ENCODE measurements around the gene EED. TPM values are rescaled to one million over a fixed set of nuclear protein-coding genes. Genes with fewer than 3 reads are reported as not detected.
"Not testable (repeated sequence)": the region's sequence is repeated elsewhere in the genome, so short reads cannot be mapped to it uniquely, and the experiment has no call there.

The EED gene
- total RNA-seq, 2 experiments from 2014 or later = 63.9 to 66.9 TPM

GRCh38 chr11:86288776-86289507, 44.4 kb downstream of the EED start:
- Mint-ChIP-seq H3K4me1 (peaks cover 68% of the 10 kb centered on the region), H3K4me3 (no peak overlapping the region), H3K9me3 (no peaks in the 10 kb centered on the region), H3K27me3 (no peaks in the 10 kb centered on the region), H3K36me3 (ENCODE audit: low read depth) (peaks cover 22% of the 10 kb centered on the region), H3K27ac (peak overlapping the region; percentile 5)
- CTCF ChIA-PET = interaction anchor here (0.6 to 1.3 kb wide), 2 partner anchors 46 to 434 kb away, joined by 3 to 4 read pairs; partner anchors contain the start of gene CCDC83
- POLR2A ChIA-PET = interaction anchor here (0.7 to 2.5 kb wide), 8 partner anchors 12 to 434 kb away, joined by 3 to 13 read pairs (median 3); partner anchors contain the start of genes CCDC83, EED and HIKESHI
- no peak for DNase-seq

- ChIA-PET POLR2A (interaction anchor here (0.7 to 2.2 kb wide), 6 partner anchors 13 to 434 kb away, joined by 3 to 13 read pairs (median 3); partner anchors contain the start of genes CCDC83, EED and HIKESHI), CTCF (interaction anchor here (0.9 to 2.6 kb wide), 3 partner anchors 11 to 435 kb away, joined by 4 to 13 read pairs (median 7); partner anchors contain the start of gene CCDC83)
- Mint-ChIP-seq H3K4me1 (peaks cover 69% of the 10 kb centered on the region), H3K36me3 (ENCODE audit: low read depth) (peaks cover 18% of the 10 kb centered on the region)
- not testable (repeated sequence) for DNase-seq, H3K27ac Mint-ChIP-seq, H3K27me3 Mint-ChIP-seq, H3K9me3 Mint-ChIP-seq, H3K4me3 Mint-ChIP-seq
These were observed 45.1 kb downstream of the EED start for GRCh38 chr11:86289508-86290280.

GRCh38 chr11:86291466-86292262, 47.1 kb downstream of the EED start:
- ChIA-PET POLR2A (interaction anchor here (0.8 to 3.1 kb wide), 6 partner anchors 10 to 644 kb away, joined by 3 to 15 read pairs (median 4); partner anchors contain the start of genes CCDC83, EED, HIKESHI and PICALM), CTCF (interaction anchor here (0.6 to 2.6 kb wide), 21 partner anchors 10 to 692 kb away, joined by 3 to 17 read pairs (median 4); partner anchors contain the start of genes CCDC83 and HIKESHI)
- peak; percentile 65 for DNase-seq
- Mint-ChIP-seq H3K36me3 (ENCODE audit: low read depth) (peaks cover 12% of the 10 kb centered on the region), H3K27ac (peak overlapping the region; percentile 74), H3K9me3 (no peaks in the 10 kb centered on the region), H3K27me3 (no peaks in the 10 kb centered on the region), H3K4me1 (peaks cover 59% of the 10 kb centered on the region), H3K4me3 (no peak overlapping the region)

GRCh38 chr11:86292912-86293616, 48.5 kb downstream of the EED start:
- peak; percentile 67 for DNase-seq
- Mint-ChIP-seq H3K27ac (peak overlapping the region; percentile 74), H3K4me3 (peak overlapping the region; percentile 12), H3K36me3 (ENCODE audit: low read depth) (peaks cover 9% of the 10 kb centered on the region), H3K4me1 (peaks cover 51% of the 10 kb centered on the region), H3K27me3 (no peaks in the 10 kb centered on the region), H3K9me3 (no peaks in the 10 kb centered on the region)
- ChIA-PET POLR2A (interaction anchor here (1.2 to 3.1 kb wide), 7 partner anchors 9 to 438 kb away, joined by 3 to 15 read pairs (median 5); partner anchors contain the start of genes CCDC83, EED, HIKESHI and PICALM), CTCF (interaction anchor here (0.6 to 2.3 kb wide), 7 partner anchors 9 to 342 kb away, joined by 3 to 9 read pairs (median 3); no protein-coding TSS in a partner anchor)

- POLR2A ChIA-PET = interaction anchor here (1.3 to 3.1 kb wide), 5 partner anchors 8 to 439 kb away, joined by 3 to 15 read pairs (median 9); partner anchors contain the start of genes CCDC83, EED and HIKESHI
These were observed 49.5 kb downstream of the EED start for GRCh38 chr11:86294026-86294425.

GRCh38 chr11:86301742-86302091, 57.2 kb downstream of the EED start:
- ChIA-PET POLR2A (interaction anchor here (0.8 to 3.4 kb wide), 9 partner anchors 8 to 475 kb away, joined by 3 to 15 read pairs (median 4); partner anchors contain the start of genes CCDC83, EED and PICALM), CTCF (interaction anchor here (0.7 to 2.3 kb wide), 2 partner anchors 10 to 447 kb away, joined by 4 to 8 read pairs; partner anchors contain the start of gene CCDC83)
- peak overlapping the region; percentile 88 for H3K27ac Mint-ChIP-seq
- peaks cover 28% of the 10 kb centered on the region for H3K4me1 Mint-ChIP-seq
- no peaks in the 10 kb centered on the region for H3K9me3 Mint-ChIP-seq
- DNase-seq = no peak
- H3K36me3 Mint-ChIP-seq (ENCODE audit: low read depth) = peaks cover 22% of the 10 kb centered on the region
- H3K27me3 Mint-ChIP-seq = peaks cover 5% of the 10 kb centered on the region
- H3K4me3 Mint-ChIP-seq = peak overlapping the region; percentile 100

More at GRCh38 chr11:86294026-86294425, 49.5 kb downstream of the EED start:
- DNase-seq = no peak
- Mint-ChIP-seq H3K27me3 (peaks cover under 1% of the 10 kb centered on the region), H3K4me3 (no peak overlapping the region), H3K36me3 (ENCODE audit: low read depth) (peaks cover 9% of the 10 kb centered on the region), H3K27ac (no peak overlapping the region), H3K4me1 (peaks cover 42% of the 10 kb centered on the region), H3K9me3 (no peaks in the 10 kb centered on the region)
- CTCF ChIA-PET = interaction anchor here (0.8 to 1.2 kb wide), 4 partner anchors 75 to 542 kb away, joined by 3 to 5 read pairs (median 4); no protein-coding TSS in a partner anchor

GRCh38 chr11:86302092-86302793, 57.7 kb downstream of the EED start, which contains the start of gene HIKESHI:
Gene HIKESHI (plus strand): TSS chr11:86302240. CDS start chr11:86302449, 209 bp downstream.
- H3K4me3 Mint-ChIP-seq = peak within 1 kb of the TSS; percentile 100
- no peaks in the 10 kb centered on the region for H3K9me3 Mint-ChIP-seq
- H3K27ac Mint-ChIP-seq = peak within 1 kb of the TSS; percentile 88
- peaks cover 28% of the 10 kb centered on the region for H3K4me1 Mint-ChIP-seq
- H3K36me3 Mint-ChIP-seq (ENCODE audit: low read depth) = peaks cover 22% of the 10 kb centered on the region
- CTCF ChIA-PET = interaction anchor here (0.6 to 2.3 kb wide), 4 partner anchors 9 to 448 kb away, joined by 3 to 8 read pairs (median 6); partner anchors contain the start of gene CCDC83
- peaks cover 5% of the 10 kb centered on the region for H3K27me3 Mint-ChIP-seq
- POLR2A ChIA-PET = interaction anchor here (0.7 to 3.4 kb wide), 15 partner anchors 9 to 654 kb away, joined by 3 to 15 read pairs (median 4); partner anchors contain the start of genes CCDC83, EED, PICALM and TMEM126A
- DNase-seq = peak; percentile 89

- CTCF ChIA-PET = interaction anchor here (1.2 to 1.4 kb wide), 2 partner anchors 18 to 449 kb away, joined by 3 to 7 read pairs; partner anchors contain the start of gene CCDC83
- Mint-ChIP-seq H3K36me3 (ENCODE audit: low read depth) (peaks cover 22% of the 10 kb centered on the region), H3K9me3 (no peaks in the 10 kb centered on the region), H3K4me1 (peaks cover 28% of the 10 kb centered on the region), H3K27ac (peak overlapping the region; percentile 42), H3K27me3 (peaks cover 5% of the 10 kb centered on the region), H3K4me3 (peak overlapping the region; percentile 100)
- POLR2A ChIA-PET = interaction anchor here (0.5 to 3.4 kb wide), 8 partner anchors 10 to 639 kb away, joined by 3 to 15 read pairs (median 6); partner anchors contain the start of genes CCDC83 and PICALM
- no peak for DNase-seq
These were observed 58.7 kb downstream of the EED start for GRCh38 chr11:86303257-86303656.

- CTCF ChIA-PET, DNase-seq, H3K27me3 Mint-ChIP-seq, H3K27ac Mint-ChIP-seq, POLR2A ChIA-PET, H3K9me3 Mint-ChIP-seq, H3K4me3 Mint-ChIP-seq: not testable (repeated sequence)
- peaks cover 12% of the 10 kb centered on the region for H3K4me1 Mint-ChIP-seq
- peaks cover 60% of the 10 kb centered on the region for H3K36me3 Mint-ChIP-seq (ENCODE audit: low read depth)
These were observed 64.2 kb downstream of the EED start for GRCh38 chr11:86308710-86309109.

- peaks cover 5% of the 10 kb centered on the region for H3K4me1 Mint-ChIP-seq
- peaks cover 72% of the 10 kb centered on the region for H3K36me3 Mint-ChIP-seq (ENCODE audit: low read depth)
- H3K27me3 Mint-ChIP-seq = no peaks in the 10 kb centered on the region
- CTCF ChIA-PET = no interaction called here
- no peak overlapping the region for H3K27ac Mint-ChIP-seq
- DNase-seq = no peak
- POLR2A ChIA-PET = interaction anchor here (0.9 to 1.1 kb wide), 2 partner anchors 11 to 69 kb away, joined by 3 to 4 read pairs; partner anchors contain the start of gene EED
- no peak overlapping the region for H3K4me3 Mint-ChIP-seq
- H3K9me3 Mint-ChIP-seq = no peaks in the 10 kb centered on the region
These were observed 69.2 kb downstream of the EED start for GRCh38 chr11:86313793-86314192.
